ENCODE data around the gene PANK4.

PANK4 gene

GRCh38 chr1:2522230-2522629, 4.2 kb downstream of the PANK4 start:
- no peak for TF ChIP-seq CTCF (conservative IDR thresholded peaks at IDR 0.05; ENCODE audit: low read depth, low read length)
- DNase-seq (ENCODE audit: low read depth), result no peak
- no peak overlapping the region for H3K4me3 ChIP-seq (ENCODE audit: low read length)

GRCh38 chr1:2520806-2521205, 5.6 kb downstream of the PANK4 start:
- no peak overlapping the region for H3K4me3 ChIP-seq (ENCODE audit: low read length)
- DNase-seq (ENCODE audit: low read depth), result no peak
- TF ChIP-seq CTCF (conservative IDR thresholded peaks at IDR 0.05; ENCODE audit: low read depth, low read length), result no peak

- DNase-seq (ENCODE audit: low read depth), result no peak
- TF ChIP-seq CTCF (conservative IDR thresholded peaks at IDR 0.05; ENCODE audit: low read depth, low read length), result no peak
- no peak overlapping the region for H3K4me3 ChIP-seq (ENCODE audit: low read length)
These were observed 6.2 kb downstream of the PANK4 start for GRCh38 chr1:2520206-2520605.

- no peak for DNase-seq (ENCODE audit: low read depth)
- TF ChIP-seq CTCF (conservative IDR thresholded peaks at IDR 0.05; ENCODE audit: low read depth, low read length), result peak; percentile 6
- H3K4me3 ChIP-seq (ENCODE audit: low read length), result no peak overlapping the region
These were observed 6.7 kb downstream of the PANK4 start for GRCh38 chr1:2519729-2520128.

- no peak for TF ChIP-seq CTCF (conservative IDR thresholded peaks at IDR 0.05; ENCODE audit: low read depth, low read length)
- H3K4me3 ChIP-seq (ENCODE audit: low read length), result no peak overlapping the region
- DNase-seq (ENCODE audit: low read depth), result peak; percentile 60
These were observed 7.2 kb downstream of the PANK4 start for GRCh38 chr1:2519029-2519685.

GRCh38 chr1:2518528-2518927, 7.9 kb downstream of the PANK4 start:
- no peak for DNase-seq (ENCODE audit: low read depth)
- TF ChIP-seq CTCF (conservative IDR thresholded peaks at IDR 0.05; ENCODE audit: low read depth, low read length), result no peak
- H3K4me3 ChIP-seq (ENCODE audit: low read length), result no peak overlapping the region

- DNase-seq (ENCODE audit: low read depth), result no peak
- no peak overlapping the region for H3K4me3 ChIP-seq (ENCODE audit: low read length)
- no peak for TF ChIP-seq CTCF (conservative IDR thresholded peaks at IDR 0.05; ENCODE audit: low read depth, low read length)
These were observed 8.4 kb downstream of the PANK4 start for GRCh38 chr1:2517966-2518365.

All from retinal pigment epithelial cell (primary cell).